Spleen (tissue), 11 donors: ENCODE measurements around the gene SPIN3. TPM values are rescaled to one million over a fixed set of nuclear protein-coding genes. Genes with fewer than 3 reads are reported as not detected.

Experiments
- DNase-seq: peaks from one replicate; pipeline ENCODE4 v3.0.0-alpha.2; 2020
- H3K27ac ChIP-seq, 8 donors: fragments of 200-600 bp; sonication (generic) in 7 of 8; 1 replicate in 4 of 8; 2 replicates in 4 of 8; pipeline versions ENCODE4 v1.5.0 to v1.8.0; 2016 to 2021; ENCODE audit warnings: inconsistent platforms in 4 of 8, mild to moderate bottlenecking in 4 of 8, moderate library complexity in 1 of 8
- H3K27me3 ChIP-seq, 7 donors: fragments of 200-600 bp; sonication (generic) in 6 of 7; replicated peaks in 1 of 7; 1 replicate in 4 of 7; 2 replicates in 3 of 7; pipeline versions ENCODE4 v1.5.0 to v1.8.0; 2016 to 2021; ENCODE audit warnings: inconsistent platforms in 3 of 7, mild to moderate bottlenecking in 1 of 7
- H3K36me3 ChIP-seq, 6 donors: fragments of 200-600 bp; sonication (generic) in 5 of 6; 1 replicate in 4 of 6; 2 replicates in 2 of 6; pipeline versions ENCODE4 v1.5.0 to v1.8.0; 2016 to 2021; ENCODE audit warnings: inconsistent platforms in 2 of 6
- H3K4me1 ChIP-seq, 6 donors: fragments of 200-600 bp; sonication (generic) in 5 of 6; 1 replicate in 3 of 6; 2 replicates in 3 of 6; pipeline versions ENCODE4 v1.5.0 to v1.8.0; 2016 to 2021; ENCODE audit warnings: inconsistent platforms in 3 of 6
- H3K4me3 ChIP-seq, 8 donors: fragments of 200-600 bp; sonication (generic) in 7 of 8; 1 replicate in 4 of 8; 2 replicates in 4 of 8; pipeline versions ENCODE4 v1.5.0 to v1.8.0; 2016 to 2021; ENCODE audit warnings: inconsistent platforms in 4 of 8, mild to moderate bottlenecking in 4 of 8, moderate library complexity in 2 of 8
- H3K9me3 ChIP-seq, 8 donors: fragments of 200-600 bp; sonication (generic) in 7 of 8; 1 replicate in 4 of 8; 2 replicates in 4 of 8; pipeline versions ENCODE4 v1.5.0 to v1.8.0; 2016 to 2021; ENCODE audit warnings: inconsistent platforms in 4 of 8
- POLR2A ChIP-seq, 3 donors: fragments of 450-650 bp; IDR thresholded peaks; one replicate each; pipeline ENCODE4 v1.5.1; 2017; ENCODE audit warnings: antibody characterized with exemption in 3 of 3, mild to moderate bottlenecking in 1 of 3
- POLR2AphosphoS5 ChIP-seq, 3 donors: sonication (generic); formaldehyde crosslinking; IDR thresholded peaks; one replicate each; pipeline ENCODE4 v1.5.1; 2017; ENCODE audit warnings: antibody characterized with exemption in 3 of 3
- WGBS, 5 donors: extraction: QIAGEN DNeasy Blood & Tissue Kit in 3 of 5; methylation state at CpG; one replicate each; pipeline versions ENCODE4 v1.1.5 to v1.1.7; 2013 to 2018; 5-methylcytosine and 5-hydroxymethylcytosine counted together
- intact Hi-C: fragments of 100-400 bp; cut with DNase I; formaldehyde crosslinking; loops from one replicate; pipeline ENCODE4 v1.15.0; 2023; ENCODE audit warnings: low total_unique reads
- polyA plus RNA-seq, 3 donors: library from polyadenylated mRNA; stranded (reverse); fragments of 200-250 nt; gene quantifications; one replicate each; pipeline ENCODE4 v1.2.1, GENCODE V29; 2013
- total RNA-seq, 7 donors: library from RNA; depleted of rRNA in 3 of 7; stranded (reverse); fragments of >200 nt in 3 of 7; fragmentation: NEBNext Ultra II Directional in 4 of 7; extraction: Animal tissue kit (Norgen Biotek cat#: 25700) in 4 of 7; gene quantifications; one replicate each; pipeline versions ENCODE4 v1.1.0 to v1.2.1, GENCODE V29; 2016 to 2021
- TF ChIP-seq, protein P1 (sequence below), 11 experiments: fragments of 200-600 bp in 7 of 11; fragments of 450-650 bp in 4 of 11; sonication (generic) in 4 of 11; IDR thresholded peaks in 8 of 11; conservative IDR thresholded peaks in 3 of 11; 1 replicate in 7 of 11; 2 replicates in 4 of 11; pipeline versions ENCODE4 v1.4.0 to v1.8.0; 2016 to 2021; ENCODE audit warnings: antibody characterized with exemption in 11 of 11, inconsistent platforms in 4 of 11, mild to moderate bottlenecking in 1 of 11
- donor health status: healthy with polysubstance abuse.
- donor health status: DM: no; HTN: no; CAD: no; lungs with moderate emphysema.
- donor health status: DM: no; HTN: no; CAD: no.
- donor health status: Bipolar disorder and iron deficiency.
- donor health status: healthy.
- donor health status: DM: no; HTN: no; CAD: no.
- donor health status: DM: yes; HTN: yes; CAD: no.

SPIN3 gene
- total and polyA plus RNA-seq, 10 donors: 4.9 to 14.0 (median 9.8) TPM

DNA sequence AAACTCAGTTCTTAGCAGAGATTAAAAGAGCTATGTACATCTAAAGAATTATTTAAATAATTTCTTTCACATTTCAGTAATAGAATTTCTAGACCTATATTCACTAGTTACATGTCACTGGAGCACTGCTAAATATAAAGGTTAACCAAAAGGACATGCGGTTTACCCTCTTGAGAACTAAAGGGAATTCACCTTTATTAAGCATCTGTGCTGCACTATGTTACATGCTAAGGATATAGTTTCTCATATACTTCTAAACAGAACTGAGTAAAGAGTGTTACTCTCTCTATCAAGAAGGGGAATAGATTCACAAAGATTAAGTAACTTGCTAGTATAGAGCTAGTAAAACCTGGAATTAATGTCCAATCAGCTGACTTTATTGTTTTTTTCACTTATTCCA, 7.6 kb downstream of the SPIN3 start:
- H3K4me1 ChIP-seq: no peaks in the 10 kb centered on the region
- TF ChIP-seq POLR2AphosphoS5 (IDR thresholded peaks at IDR 0.05) (no peak), POLR2A (IDR thresholded peaks at IDR 0.05) (no peak)
- TF ChIP-seq, protein P1, sequence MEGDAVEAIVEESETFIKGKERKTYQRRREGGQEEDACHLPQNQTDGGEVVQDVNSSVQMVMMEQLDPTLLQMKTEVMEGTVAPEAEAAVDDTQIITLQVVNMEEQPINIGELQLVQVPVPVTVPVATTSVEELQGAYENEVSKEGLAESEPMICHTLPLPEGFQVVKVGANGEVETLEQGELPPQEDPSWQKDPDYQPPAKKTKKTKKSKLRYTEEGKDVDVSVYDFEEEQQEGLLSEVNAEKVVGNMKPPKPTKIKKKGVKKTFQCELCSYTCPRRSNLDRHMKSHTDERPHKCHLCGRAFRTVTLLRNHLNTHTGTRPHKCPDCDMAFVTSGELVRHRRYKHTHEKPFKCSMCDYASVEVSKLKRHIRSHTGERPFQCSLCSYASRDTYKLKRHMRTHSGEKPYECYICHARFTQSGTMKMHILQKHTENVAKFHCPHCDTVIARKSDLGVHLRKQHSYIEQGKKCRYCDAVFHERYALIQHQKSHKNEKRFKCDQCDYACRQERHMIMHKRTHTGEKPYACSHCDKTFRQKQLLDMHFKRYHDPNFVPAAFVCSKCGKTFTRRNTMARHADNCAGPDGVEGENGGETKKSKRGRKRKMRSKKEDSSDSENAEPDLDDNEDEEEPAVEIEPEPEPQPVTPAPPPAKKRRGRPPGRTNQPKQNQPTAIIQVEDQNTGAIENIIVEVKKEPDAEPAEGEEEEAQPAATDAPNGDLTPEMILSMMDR (IDR thresholded peaks at IDR 0.05 in 8 of 11, conservative IDR thresholded peaks at IDR 0.05 in 3 of 11): no peak
- H3K4me3 ChIP-seq: no peak overlapping the region
- H3K27me3 ChIP-seq: no peaks in the 10 kb centered on the region
- WGBS, 5 donors: 65 to 91% (median 83%) methylated on average over 1 of the region's 1 CpG
- DNase-seq: no peak
- H3K9me3 ChIP-seq: no peaks in the 10 kb centered on the region
- intact Hi-C loops: no loop called here
- no peak overlapping the region for H3K27ac ChIP-seq
- H3K36me3 ChIP-seq: peaks cover 0 to 15% (median 0%) of the 10 kb centered on the region in 6 donors

DNA sequence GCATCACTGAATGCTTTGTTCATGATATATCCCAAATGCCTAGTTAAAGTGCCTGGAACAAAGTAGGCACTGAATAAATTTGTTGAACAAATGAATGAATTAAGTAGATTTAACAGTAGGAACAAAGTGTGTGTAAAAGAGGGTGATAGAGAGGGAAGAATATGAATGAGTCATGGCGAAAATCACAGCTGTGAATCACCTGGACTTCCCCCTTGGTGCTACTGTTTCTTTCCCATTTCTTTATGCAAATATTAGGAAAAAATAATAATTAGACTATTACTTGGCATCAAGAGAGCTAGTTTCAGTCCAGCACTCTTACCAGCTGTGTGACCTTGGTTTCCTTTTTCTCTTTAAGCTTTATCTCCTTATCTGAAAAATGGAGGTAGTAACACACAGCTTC, 9.2 kb downstream of the SPIN3 start:
- H3K4me1 ChIP-seq: no peaks in the 10 kb centered on the region
- no peak for DNase-seq
- WGBS, 5 donors: 57 to 90% (median 81%) methylated on average over 1 of the region's 1 CpG
- H3K9me3 ChIP-seq: no peaks in the 10 kb centered on the region
- TF ChIP-seq POLR2AphosphoS5 (IDR thresholded peaks at IDR 0.05): no peak
- TF ChIP-seq, protein P1 (IDR thresholded peaks at IDR 0.05 in 8 of 11, conservative IDR thresholded peaks at IDR 0.05 in 3 of 11): no peak
- TF ChIP-seq POLR2A (IDR thresholded peaks at IDR 0.05): no peak
- no peaks in the 10 kb centered on the region for H3K27me3 ChIP-seq
- H3K27ac ChIP-seq: no peak overlapping the region
- H3K4me3 ChIP-seq: no peak overlapping the region
- H3K36me3 ChIP-seq: peaks cover 0 to 28% (median 0%) of the 10 kb centered on the region in 6 donors
- intact Hi-C loops: no loop called here

DNA sequence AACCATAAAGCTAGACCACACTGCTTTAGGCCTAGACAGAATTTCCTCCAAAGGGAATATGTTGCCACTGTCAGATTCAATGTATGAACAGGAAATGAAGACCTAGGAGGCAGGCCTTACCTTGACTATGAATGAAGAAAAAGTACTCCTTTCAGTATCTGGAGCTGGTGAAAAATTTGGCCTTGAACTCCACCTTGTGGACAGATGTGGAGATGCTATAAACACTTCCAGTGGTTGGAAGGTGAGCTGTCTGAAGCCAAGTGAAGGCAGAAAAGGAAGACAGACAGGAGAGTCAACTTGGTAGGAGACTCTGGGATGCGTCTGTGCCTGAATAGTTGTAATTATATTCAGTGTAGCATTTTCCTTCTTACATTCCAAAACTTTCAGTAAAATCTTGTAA, 17.2 kb downstream of the SPIN3 start:
- TF ChIP-seq POLR2AphosphoS5 (IDR thresholded peaks at IDR 0.05) (no peak), POLR2A (IDR thresholded peaks at IDR 0.05) (no peak)
- TF ChIP-seq, protein P1 (IDR thresholded peaks at IDR 0.05 in 8 of 11, conservative IDR thresholded peaks at IDR 0.05 in 3 of 11): peak in 10 of 11 experiments; percentile 40 to 69 (median 55)
- H3K36me3 ChIP-seq: peaks cover 0 to 33% (median 0%) of the 10 kb centered on the region in 6 donors
- no peak overlapping the region for H3K4me3 ChIP-seq
- H3K27ac ChIP-seq: no peak overlapping the region
- H3K9me3 ChIP-seq: no peaks in the 10 kb centered on the region
- WGBS, 5 donors: 29 to 71% (median 50%) methylated on average over 1 of the region's 1 CpG
- H3K27me3 ChIP-seq: no peaks in the 10 kb centered on the region
- H3K4me1 ChIP-seq: no peaks in the 10 kb centered on the region
- intact Hi-C loops: no loop called here
- DNase-seq: no peak

GRCh38 chrX:56975611-56976010, 19.7 kb downstream of the SPIN3 start:
- no peak for DNase-seq
- Histone ChIP-seq H3K4me1 (no peaks in the 10 kb centered on the region), H3K27me3 (no peaks in the 10 kb centered on the region), H3K9me3 (no peaks in the 10 kb centered on the region), H3K27ac (no peak overlapping the region), H3K36me3 (peaks cover 0 to 19% (median 0%) of the 10 kb centered on the region in 6 donors), H3K4me3 (no peak overlapping the region)
- TF ChIP-seq POLR2AphosphoS5 (IDR thresholded peaks at IDR 0.05) (no peak), POLR2A (IDR thresholded peaks at IDR 0.05) (no peak)
- TF ChIP-seq, protein P1 (IDR thresholded peaks at IDR 0.05 in 8 of 11, conservative IDR thresholded peaks at IDR 0.05 in 3 of 11): no peak
- intact Hi-C loops: no loop called here
- 38 to 70% (median 62%) methylated on average over 1 to 2 of the region's 2 CpGs for WGBS, 5 donors
